Embryonic facial prominence (tissue), 1 donor: Measurements from ENCODE around the gene LINGO1.

Experiments
- DNase-seq: peaks from one replicate; pipeline ENCODE4 v3.0.0-alpha.2; 2016; ENCODE audit errors: extremely low spot score

Gene LINGO1

GRCh38 chr15:77632534-77633133 lies at the start of gene LINGO1:
Gene LINGO1 (minus strand): TSS chr15:77632912. CDS start chr15:77632315, 597 bp downstream.
- DNase-seq, result peak; percentile 42

GRCh38 chr15:77681362-77681761 lies 48.6 kb upstream of the LINGO1 start:
- no peak for DNase-seq

- no peak for DNase-seq
These were observed 44.1 kb upstream of the LINGO1 start for GRCh38 chr15:77676569-77677375.

GRCh38 chr15:77675806-77676415 lies 43.2 kb upstream of the LINGO1 start:
- DNase-seq, result no peak

GRCh38 chr15:77674327-77674726 lies 41.6 kb upstream of the LINGO1 start:
- DNase-seq, result no peak

DNA sequence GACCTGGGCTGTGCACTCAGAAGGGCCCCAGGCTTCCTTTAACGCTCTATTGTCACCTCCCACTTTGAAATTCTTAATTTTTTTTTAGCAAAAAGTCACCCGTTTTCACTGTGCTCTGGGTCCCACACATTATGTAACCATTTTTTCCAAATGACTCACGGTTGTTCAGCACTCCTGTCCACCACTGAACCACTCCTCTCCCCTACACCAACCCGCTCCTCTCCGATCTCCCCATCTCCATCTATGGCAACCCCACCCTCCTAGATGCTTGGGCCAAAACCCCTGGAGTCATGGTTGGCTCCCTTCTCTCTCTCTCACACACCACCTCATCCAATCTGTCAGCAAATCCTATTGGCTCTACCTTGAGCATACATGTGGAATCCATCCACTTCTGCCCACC lies 41.2 kb upstream of the LINGO1 start:
- DNase-seq, result no peak

DNA sequence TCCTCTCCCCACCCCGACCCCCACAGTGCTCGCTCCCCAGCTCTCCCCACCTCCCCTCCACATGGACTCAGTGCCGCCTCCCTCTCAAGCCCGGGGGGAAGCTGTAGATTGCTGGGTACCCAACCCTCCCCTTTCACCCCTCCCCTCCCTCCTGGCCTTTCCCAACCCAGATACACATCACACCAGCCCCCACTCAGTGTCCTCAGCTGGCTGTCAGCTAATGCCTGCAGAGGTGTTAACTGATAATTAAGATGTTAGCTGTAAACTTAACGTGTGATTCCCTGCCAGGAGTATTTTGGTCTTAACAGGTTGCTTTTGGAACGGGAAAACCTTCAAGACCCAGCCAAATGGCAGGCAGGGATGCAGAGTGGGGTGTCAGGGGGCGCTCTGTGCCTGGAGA lies 39.4 kb upstream of the LINGO1 start:
- no peak for DNase-seq

GRCh38 chr15:77671362-77672056 lies 38.8 kb upstream of the LINGO1 start:
- DNase-seq, result no peak

DNA sequence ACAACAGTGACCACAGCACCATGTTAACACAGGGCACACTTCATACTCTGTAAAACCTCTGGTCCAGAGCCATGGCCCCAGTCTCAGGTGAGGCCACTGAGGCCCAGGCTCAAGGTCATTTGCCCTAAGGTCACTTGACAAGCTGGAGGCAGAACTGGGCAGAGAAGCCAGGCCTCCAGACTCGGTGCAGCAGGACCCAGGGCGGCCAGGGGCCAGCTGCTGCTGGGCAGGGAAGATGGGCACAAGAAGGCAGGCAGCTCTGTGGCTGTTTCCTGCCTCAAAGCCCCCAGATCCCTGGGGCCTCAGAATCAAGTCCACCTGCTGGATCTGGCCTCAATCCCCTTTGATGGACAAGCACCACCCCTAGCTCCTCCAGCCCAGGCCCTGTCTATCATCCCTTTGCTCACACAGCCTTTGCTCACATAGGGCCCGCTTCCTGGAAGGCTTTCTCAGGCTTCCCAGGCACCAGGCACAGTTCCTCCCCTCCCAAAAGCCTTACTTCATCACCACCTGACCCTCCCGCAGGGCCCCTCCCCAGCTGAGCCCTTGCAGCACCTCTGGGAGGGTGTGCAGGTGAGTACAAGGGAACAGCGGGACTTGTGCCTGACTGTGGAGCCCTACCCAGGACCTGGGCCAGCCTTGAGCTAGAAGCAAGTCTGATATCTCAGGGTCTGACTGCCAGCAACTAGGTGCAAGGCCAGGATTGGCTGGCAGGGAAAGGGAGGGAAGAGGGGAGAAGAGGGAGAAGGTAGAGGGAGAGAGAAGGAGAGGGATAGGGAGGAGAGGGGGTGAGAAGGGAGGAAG lies 38.0 kb upstream of the LINGO1 start:
- no peak for DNase-seq

DNA sequence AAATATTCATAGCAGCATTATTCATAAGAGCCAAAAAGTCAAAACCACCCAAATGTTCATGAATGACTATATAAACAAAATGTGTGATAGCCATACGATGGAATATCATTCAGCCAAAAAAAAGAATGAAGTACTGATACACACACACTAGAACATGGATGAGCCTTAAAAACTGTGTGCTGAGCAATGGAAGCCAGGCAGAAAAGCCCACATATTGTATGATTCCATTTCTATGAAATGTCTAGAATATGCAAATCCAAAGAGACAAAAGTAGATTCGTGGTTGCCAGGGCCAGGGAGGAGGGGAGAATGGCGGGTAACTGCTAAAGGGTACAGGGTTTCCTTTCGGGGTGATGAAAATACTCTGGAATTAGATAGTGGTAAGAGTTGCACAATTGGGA lies 37.2 kb upstream of the LINGO1 start:
- DNase-seq, result no peak

DNA sequence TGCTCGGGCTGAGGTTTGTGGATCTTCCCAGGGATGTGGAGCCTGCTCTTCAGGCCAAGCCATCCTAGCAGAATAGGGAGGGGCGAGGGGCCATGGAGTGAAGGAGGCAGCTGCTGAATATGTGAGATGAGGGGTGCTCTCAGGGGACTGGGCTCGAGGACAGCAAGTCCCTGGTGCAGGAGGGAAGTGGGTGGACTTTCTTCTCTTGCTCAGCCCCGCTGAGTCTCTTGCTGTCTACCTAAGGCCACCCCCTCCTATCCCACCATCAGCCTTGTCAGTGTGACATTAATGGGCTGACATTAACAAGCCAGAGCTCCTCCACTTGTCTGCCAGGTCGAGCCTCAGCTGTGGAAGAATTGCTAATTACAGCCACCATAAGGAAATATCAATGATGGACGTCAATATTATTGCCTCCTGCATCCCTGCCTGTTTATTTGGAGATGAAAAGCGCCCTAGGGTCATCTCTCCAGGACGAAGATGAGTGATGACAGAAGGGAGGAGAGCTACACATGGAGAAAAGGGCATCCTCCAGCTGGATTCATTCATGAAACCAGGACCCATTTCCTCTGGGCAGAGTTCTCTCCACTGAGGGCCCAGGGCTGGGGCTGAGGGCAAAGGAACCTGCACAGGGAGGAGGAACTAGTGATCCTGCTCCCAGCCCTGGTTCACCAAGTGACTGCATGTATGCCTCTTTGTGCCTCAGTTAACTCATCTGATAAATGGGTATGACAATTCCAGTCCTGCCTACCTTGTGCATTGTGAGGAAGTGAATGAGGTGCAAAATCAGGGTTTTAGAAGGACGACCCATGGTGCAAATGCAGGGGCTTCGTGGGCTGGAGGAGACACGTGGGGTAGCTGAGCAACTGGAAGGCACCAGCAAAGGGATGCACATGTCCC lies 34.9 kb upstream of the LINGO1 start:
- no peak for DNase-seq

- DNase-seq, result no peak
These were observed 33.6 kb upstream of the LINGO1 start for GRCh38 chr15:77666296-77666660.

- DNase-seq, result no peak
These were observed 33.0 kb upstream of the LINGO1 start for GRCh38 chr15:77665530-77666295.

- no peak for DNase-seq
These were observed 31.7 kb upstream of the LINGO1 start for GRCh38 chr15:77664428-77664827.

DNA sequence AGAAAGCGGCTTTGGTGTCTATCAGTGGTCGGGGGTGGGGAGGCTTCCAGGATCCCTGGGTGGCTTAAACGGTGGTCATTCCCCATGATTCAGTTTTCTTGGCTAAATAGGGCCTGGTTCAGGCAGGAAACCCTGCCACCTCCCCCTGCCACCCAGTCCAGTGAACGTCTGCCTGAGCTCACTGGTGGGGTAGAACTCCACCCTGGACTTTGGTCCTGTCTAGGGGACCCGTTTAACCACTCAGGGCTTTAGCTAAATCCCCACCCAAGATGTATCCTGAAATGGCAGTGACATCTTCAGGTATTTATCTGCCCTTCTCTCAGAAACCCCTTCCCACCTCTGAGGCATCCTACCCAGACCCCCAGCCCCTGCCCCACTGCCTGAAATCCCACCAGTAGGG lies 30.5 kb upstream of the LINGO1 start:
- DNase-seq, result no peak

- DNase-seq, result no peak
These were observed 26.9 kb upstream of the LINGO1 start for GRCh38 chr15:77659350-77660321.

DNA sequence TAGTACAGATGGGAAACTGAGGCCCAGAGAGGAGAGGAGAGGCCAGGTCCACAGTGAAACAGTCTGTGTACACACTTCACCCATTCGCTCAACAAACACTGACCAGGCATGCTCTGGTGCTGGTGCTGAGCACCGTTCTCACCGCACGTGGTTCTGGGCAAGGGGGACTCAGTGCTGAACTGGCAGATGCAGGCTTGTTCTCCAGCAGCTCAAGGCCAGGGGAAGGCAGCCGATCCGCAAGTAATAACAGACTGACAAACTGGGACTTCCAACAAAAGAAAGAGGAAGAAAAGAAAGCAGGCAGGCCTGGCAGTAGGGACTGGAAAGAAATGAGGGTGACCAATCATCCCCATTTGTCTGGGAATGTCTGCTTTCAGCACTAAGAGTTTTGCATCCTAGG lies 25.6 kb upstream of the LINGO1 start:
- no peak for DNase-seq

- DNase-seq, result no peak
These were observed 25.0 kb upstream of the LINGO1 start for GRCh38 chr15:77657634-77658238.
